HG02571 (cell line): Measurements from ENCODE around the gene CFAP97D1.
"Not testable (repeated sequence)": the region's sequence is repeated elsewhere in the genome, so short reads cannot be mapped to it uniquely, and the experiment has no call there.

Experiments
- ATAC-seq: cut with Tn5 transposase; IDR thresholded peaks from one replicate; pipeline ENCODE4 v1.9.1; 2021; ENCODE audit warnings: mild to moderate bottlenecking, moderate library complexity; ENCODE audit not compliant: unreplicated experiment

CFAP97D1 gene

GRCh38 chr17:43792668-43793067, 12.4 kb downstream of the CFAP97D1 start:
- ATAC-seq: not testable (repeated sequence)

GRCh38 chr17:43798024-43798423, 17.8 kb downstream of the CFAP97D1 start:
- ATAC-seq: not testable (repeated sequence)

- ATAC-seq: no peak
These were observed 18.8 kb downstream of the CFAP97D1 start for GRCh38 chr17:43799047-43799446.

GRCh38 chr17:43800736-43801135, 20.5 kb downstream of the CFAP97D1 start:
- ATAC-seq: no peak

- no peak for ATAC-seq
These were observed 21.6 kb downstream of the CFAP97D1 start for GRCh38 chr17:43801844-43802243.

GRCh38 chr17:43803758-43804157, 23.5 kb downstream of the CFAP97D1 start:
- no peak for ATAC-seq

GRCh38 chr17:43805117-43805516, 24.9 kb downstream of the CFAP97D1 start:
- ATAC-seq: no peak

GRCh38 chr17:43808076-43808475, 27.8 kb downstream of the CFAP97D1 start:
- ATAC-seq: no peak

GRCh38 chr17:43809121-43809520, 28.9 kb downstream of the CFAP97D1 start:
- ATAC-seq: no peak

- ATAC-seq: no peak
These were observed 30.0 kb downstream of the CFAP97D1 start for GRCh38 chr17:43810226-43810715.

- no peak for ATAC-seq
These were observed 30.6 kb downstream of the CFAP97D1 start for GRCh38 chr17:43810823-43811222.

- no peak for ATAC-seq
These were observed 32.4 kb downstream of the CFAP97D1 start for GRCh38 chr17:43812396-43813265.

- ATAC-seq: no peak
These were observed 33.2 kb downstream of the CFAP97D1 start for GRCh38 chr17:43813386-43813785.

GRCh38 chr17:43814026-43814425, 33.8 kb downstream of the CFAP97D1 start:
- no peak for ATAC-seq

GRCh38 chr17:43814714-43815113, 34.5 kb downstream of the CFAP97D1 start:
- ATAC-seq: no peak

GRCh38 chr17:43816336-43817320, 36.4 kb downstream of the CFAP97D1 start:
- ATAC-seq: no peak

GRCh38 chr17:43817826-43818225, 37.6 kb downstream of the CFAP97D1 start:
- no peak for ATAC-seq

- ATAC-seq: no peak
These were observed 38.7 kb downstream of the CFAP97D1 start for GRCh38 chr17:43818966-43819365.

GRCh38 chr17:43820759-43821158, 40.5 kb downstream of the CFAP97D1 start:
- ATAC-seq: no peak

GRCh38 chr17:43822570-43823190, 42.4 kb downstream of the CFAP97D1 start:
- no peak for ATAC-seq
